ENCODE measurements around the gene DRC7. TPM values are rescaled to one million over a fixed set of nuclear protein-coding genes. Genes with fewer than 3 reads are reported as not detected.

DRC7 gene
- total RNA-seq, 1 experiment from 2014 or later = not detected

DNA sequence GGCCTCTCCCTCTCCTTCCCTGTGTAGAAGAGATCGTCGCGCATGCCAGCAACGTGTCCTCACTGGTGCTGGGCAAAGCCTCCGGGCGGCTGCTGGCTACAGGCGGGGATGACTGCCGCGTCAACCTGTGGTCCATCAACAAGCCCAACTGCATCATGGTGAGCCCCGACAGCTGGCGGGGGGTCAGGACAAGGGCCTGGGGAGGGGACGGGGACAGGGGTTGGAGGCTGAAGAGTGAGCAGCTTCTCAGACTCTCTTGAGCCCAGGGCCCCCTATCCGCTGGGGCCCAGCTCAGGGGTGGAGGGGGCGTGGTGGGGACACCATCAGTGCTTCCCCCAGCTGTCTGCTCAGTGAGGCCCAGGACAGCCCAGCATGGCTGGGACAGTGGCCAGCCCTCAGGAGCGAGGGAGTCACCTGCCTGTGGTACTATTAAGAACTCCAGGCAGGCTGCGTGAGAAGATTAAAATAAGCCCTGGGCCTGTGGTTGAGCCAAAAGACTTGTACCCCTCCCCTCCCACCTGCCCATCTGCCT is 47.1 kb downstream of the DRC7 start:
- Histone ChIP-seq H3F3A (ENCODE audit: low read length, unreplicated experiment) (no peaks in the 10 kb centered on the region), H3K4me2 (ENCODE audit: low read length) (no peak overlapping the region), H3K36me3 (ENCODE audit: low read depth, low read length) (no peaks in the 10 kb centered on the region), H3K4me1 (ENCODE audit: insufficient read depth, low read length) (peaks cover 6% of the 10 kb centered on the region), H3K79me2 (ENCODE audit: low read length) (peaks cover 6% of the 10 kb centered on the region; the same call in 1 of the 2 replicates), H4K20me1 (ENCODE audit: low read length) (no peaks in the 10 kb centered on the region), H3K9ac (ENCODE audit: low read length) (no peak overlapping the region), H3K27ac (ENCODE audit: low read length) (no peak overlapping the region), H3K4me3 (ENCODE audit: low read length) (no peak overlapping the region), H3K27me3 (ENCODE audit: low read length) (no peaks in the 10 kb centered on the region), H3K9me3 (ENCODE audit: low read length) (no peaks in the 10 kb centered on the region), H2AFZ (ENCODE audit: low read length) (no peak overlapping the region), H3K9me2 (replicated peaks; ENCODE audit: low read length) (no peaks in the 10 kb centered on the region)
- intact Hi-C loops (cut with micrococcal nuclease) = no loop called here
- ChIA-PET CTCF (no interaction called here), POLR2A (ENCODE audit: unreplicated experiment) (no interaction called here)
- BruUV-seq (replicated peaks) = no TSS peak
- TF ChIP-seq, protein P1, sequence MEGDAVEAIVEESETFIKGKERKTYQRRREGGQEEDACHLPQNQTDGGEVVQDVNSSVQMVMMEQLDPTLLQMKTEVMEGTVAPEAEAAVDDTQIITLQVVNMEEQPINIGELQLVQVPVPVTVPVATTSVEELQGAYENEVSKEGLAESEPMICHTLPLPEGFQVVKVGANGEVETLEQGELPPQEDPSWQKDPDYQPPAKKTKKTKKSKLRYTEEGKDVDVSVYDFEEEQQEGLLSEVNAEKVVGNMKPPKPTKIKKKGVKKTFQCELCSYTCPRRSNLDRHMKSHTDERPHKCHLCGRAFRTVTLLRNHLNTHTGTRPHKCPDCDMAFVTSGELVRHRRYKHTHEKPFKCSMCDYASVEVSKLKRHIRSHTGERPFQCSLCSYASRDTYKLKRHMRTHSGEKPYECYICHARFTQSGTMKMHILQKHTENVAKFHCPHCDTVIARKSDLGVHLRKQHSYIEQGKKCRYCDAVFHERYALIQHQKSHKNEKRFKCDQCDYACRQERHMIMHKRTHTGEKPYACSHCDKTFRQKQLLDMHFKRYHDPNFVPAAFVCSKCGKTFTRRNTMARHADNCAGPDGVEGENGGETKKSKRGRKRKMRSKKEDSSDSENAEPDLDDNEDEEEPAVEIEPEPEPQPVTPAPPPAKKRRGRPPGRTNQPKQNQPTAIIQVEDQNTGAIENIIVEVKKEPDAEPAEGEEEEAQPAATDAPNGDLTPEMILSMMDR (conservative IDR thresholded peaks at IDR 0.05; ENCODE audit: low read depth, low read length) = no peak
- TF ChIP-seq EZH2phosphoT487 (IDR thresholded peaks at IDR 0.05; ENCODE audit: borderline replicate concordance, low read length) = no peak
- no peak for TF ChIP-seq EZH2 (IDR thresholded peaks at IDR 0.05; ENCODE audit: low read length, unreplicated experiment)
- DNase-seq (no peak), ATAC-seq (no peak)

DNA sequence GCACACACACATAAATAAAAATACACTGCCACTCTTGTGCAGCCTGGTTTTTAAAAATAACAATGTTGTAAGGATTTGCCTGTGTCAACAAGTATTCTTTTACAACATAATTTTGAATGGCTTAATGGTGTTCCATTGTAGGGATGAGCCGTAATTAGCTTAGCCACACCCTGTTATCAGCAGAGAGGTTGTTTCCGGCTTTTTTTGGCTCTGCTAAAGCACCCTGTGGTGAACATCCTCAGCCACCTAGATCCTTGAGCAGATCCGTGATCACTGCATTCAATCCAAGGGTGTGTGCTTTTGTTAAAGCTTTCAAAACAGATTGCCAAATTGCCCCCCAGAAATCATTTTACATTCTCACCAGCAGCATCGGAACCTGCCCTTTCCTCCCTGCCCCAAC is 47.9 kb downstream of the DRC7 start:
- DNase-seq (no peak), ATAC-seq (no peak)
- Histone ChIP-seq H4K20me1 (ENCODE audit: low read length) (no peaks in the 10 kb centered on the region), H3K9me3 (ENCODE audit: low read length) (no peaks in the 10 kb centered on the region), H3K4me3 (ENCODE audit: low read length) (no peak overlapping the region), H3F3A (ENCODE audit: low read length, unreplicated experiment) (no peaks in the 10 kb centered on the region), H3K9me2 (replicated peaks; ENCODE audit: low read length) (no peaks in the 10 kb centered on the region), H3K27me3 (ENCODE audit: low read length) (no peaks in the 10 kb centered on the region), H3K4me2 (ENCODE audit: low read length) (no peak overlapping the region), H3K27ac (ENCODE audit: low read length) (no peak overlapping the region), H3K79me2 (ENCODE audit: low read length) (no peaks in the 10 kb centered on the region), H3K36me3 (ENCODE audit: low read depth, low read length) (no peaks in the 10 kb centered on the region), H3K9ac (ENCODE audit: low read length) (no peak overlapping the region), H2AFZ (ENCODE audit: low read length) (no peak overlapping the region), H3K4me1 (ENCODE audit: insufficient read depth, low read length) (no peaks in the 10 kb centered on the region)
- ChIA-PET CTCF (no interaction called here), POLR2A (ENCODE audit: unreplicated experiment) (no interaction called here)
- no TSS peak for BruUV-seq (replicated peaks)
- TF ChIP-seq EZH2 (IDR thresholded peaks at IDR 0.05; ENCODE audit: low read length, unreplicated experiment) (no peak), EZH2phosphoT487 (IDR thresholded peaks at IDR 0.05; ENCODE audit: borderline replicate concordance, low read length) (no peak)
- TF ChIP-seq, protein P1 (conservative IDR thresholded peaks at IDR 0.05; ENCODE audit: low read depth, low read length) = no peak
- intact Hi-C loops (cut with micrococcal nuclease) = no loop called here

DNA sequence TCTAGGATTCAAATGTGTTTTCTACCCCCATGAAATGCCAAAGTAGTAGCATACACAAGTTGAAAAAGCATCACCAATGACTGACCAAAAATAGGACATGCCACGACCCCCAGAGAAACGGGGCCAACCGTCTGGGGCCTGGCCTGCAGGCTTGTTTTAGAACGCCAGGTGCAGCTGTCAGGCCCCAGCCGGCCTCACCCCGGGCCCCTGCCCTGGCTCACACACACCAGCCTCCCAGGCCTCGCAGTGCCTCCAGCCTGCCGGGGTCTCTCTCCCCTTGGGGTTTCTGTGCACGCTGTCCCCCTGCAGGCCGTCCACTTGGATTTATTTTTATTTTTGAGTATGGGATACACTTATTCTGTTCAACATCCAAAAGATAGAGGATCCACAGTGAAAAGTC is 48.9 kb downstream of the DRC7 start:
- intact Hi-C loops (cut with micrococcal nuclease) = no loop called here
- H4K20me1 ChIP-seq (ENCODE audit: low read length) = no peaks in the 10 kb centered on the region
- H3K4me1 ChIP-seq (ENCODE audit: insufficient read depth, low read length) = no peaks in the 10 kb centered on the region
- no peak for ATAC-seq
- H3K4me2 ChIP-seq (ENCODE audit: low read length) = no peak overlapping the region
- no peaks in the 10 kb centered on the region for H3K9me3 ChIP-seq (ENCODE audit: low read length)
- H3K9ac ChIP-seq (ENCODE audit: low read length) = no peak overlapping the region
- H3F3A ChIP-seq (ENCODE audit: low read length, unreplicated experiment) = no peaks in the 10 kb centered on the region
- H3K27ac ChIP-seq (ENCODE audit: low read length) = no peak overlapping the region
- no peaks in the 10 kb centered on the region for H3K36me3 ChIP-seq (ENCODE audit: low read depth, low read length)
- no peak overlapping the region for H2AFZ ChIP-seq (ENCODE audit: low read length)
- DNase-seq = no peak
- TF ChIP-seq EZH2phosphoT487 (IDR thresholded peaks at IDR 0.05; ENCODE audit: borderline replicate concordance, low read length) (no peak), EZH2 (IDR thresholded peaks at IDR 0.05; ENCODE audit: low read length, unreplicated experiment) (no peak)
- TF ChIP-seq, protein P1 (conservative IDR thresholded peaks at IDR 0.05; ENCODE audit: low read depth, low read length) = no peak
- H3K79me2 ChIP-seq (ENCODE audit: low read length) = no peaks in the 10 kb centered on the region
- H3K4me3 ChIP-seq (ENCODE audit: low read length) = no peak overlapping the region
- no peaks in the 10 kb centered on the region for H3K27me3 ChIP-seq (ENCODE audit: low read length)
- ChIA-PET POLR2A (ENCODE audit: unreplicated experiment) (no interaction called here), CTCF (no interaction called here)
- no peaks in the 10 kb centered on the region for H3K9me2 ChIP-seq (replicated peaks; ENCODE audit: low read length)
- BruUV-seq (replicated peaks) = no TSS peak

Measured in PC-3 (cell line).